ENCODE results near the gene CTDNEP1.

DNA sequence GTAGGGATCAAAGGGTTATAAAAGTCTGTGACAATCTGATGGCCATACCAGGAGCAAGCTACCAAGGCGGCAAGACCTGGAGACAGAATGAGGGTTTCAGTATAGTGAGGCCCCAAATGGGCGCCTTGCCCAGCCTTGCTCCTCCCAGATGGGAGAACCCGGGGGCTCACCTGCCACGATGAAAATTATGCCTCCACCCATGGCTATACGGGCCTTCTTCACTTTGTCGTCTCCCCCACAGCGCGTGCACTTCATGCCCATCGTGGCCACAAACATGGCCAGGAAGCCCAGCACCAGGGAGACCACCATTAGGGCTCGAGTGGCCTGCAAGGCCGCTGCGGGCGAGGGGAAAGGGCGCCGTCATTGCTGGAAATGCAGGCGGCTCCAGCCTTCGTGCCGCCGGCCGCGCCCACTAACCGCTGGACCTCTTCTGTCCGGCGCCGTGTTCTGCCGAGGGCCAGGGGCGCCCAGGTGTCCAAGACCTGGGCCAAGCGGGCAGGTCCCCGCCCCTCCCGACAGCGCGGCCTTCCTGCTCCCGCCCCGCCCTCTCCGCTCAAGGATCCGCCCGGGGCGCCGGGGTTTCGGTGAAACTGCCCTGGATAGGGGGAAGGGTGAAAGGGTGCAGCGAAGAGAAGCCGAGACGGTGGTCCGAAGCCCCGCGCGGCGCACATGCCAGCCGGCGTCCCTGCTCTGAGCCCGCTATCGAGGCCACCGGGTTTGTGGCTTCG is 9.3 kb upstream of the CTDNEP1 start:
- TF ChIP-seq POLR2A (IDR thresholded peaks at IDR 0.05), result no peak
- TF ChIP-seq, protein P1, sequence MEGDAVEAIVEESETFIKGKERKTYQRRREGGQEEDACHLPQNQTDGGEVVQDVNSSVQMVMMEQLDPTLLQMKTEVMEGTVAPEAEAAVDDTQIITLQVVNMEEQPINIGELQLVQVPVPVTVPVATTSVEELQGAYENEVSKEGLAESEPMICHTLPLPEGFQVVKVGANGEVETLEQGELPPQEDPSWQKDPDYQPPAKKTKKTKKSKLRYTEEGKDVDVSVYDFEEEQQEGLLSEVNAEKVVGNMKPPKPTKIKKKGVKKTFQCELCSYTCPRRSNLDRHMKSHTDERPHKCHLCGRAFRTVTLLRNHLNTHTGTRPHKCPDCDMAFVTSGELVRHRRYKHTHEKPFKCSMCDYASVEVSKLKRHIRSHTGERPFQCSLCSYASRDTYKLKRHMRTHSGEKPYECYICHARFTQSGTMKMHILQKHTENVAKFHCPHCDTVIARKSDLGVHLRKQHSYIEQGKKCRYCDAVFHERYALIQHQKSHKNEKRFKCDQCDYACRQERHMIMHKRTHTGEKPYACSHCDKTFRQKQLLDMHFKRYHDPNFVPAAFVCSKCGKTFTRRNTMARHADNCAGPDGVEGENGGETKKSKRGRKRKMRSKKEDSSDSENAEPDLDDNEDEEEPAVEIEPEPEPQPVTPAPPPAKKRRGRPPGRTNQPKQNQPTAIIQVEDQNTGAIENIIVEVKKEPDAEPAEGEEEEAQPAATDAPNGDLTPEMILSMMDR (IDR thresholded peaks at IDR 0.05 in 8 of 11, conservative IDR thresholded peaks at IDR 0.05 in 3 of 11), result no peak

All from spleen (tissue), 7 donors.